ENCODE results near the gene HUNK.

- TF ChIP-seq CTCF (IDR thresholded peaks at IDR 0.05), result no peak
- TF ChIP-seq POLR2A (IDR thresholded peaks at IDR 0.05; ENCODE audit: low read depth), result no peak
- no peak for TF ChIP-seq EP300 (IDR thresholded peaks at IDR 0.05)
These were observed 21.6 kb downstream of the HUNK start for GRCh38 chr21:31894457-31894856.
